KG1 (cell line): ENCODE measurements around the gene HS1BP3.

Source experiments
- DNase-seq: peaks from one replicate; lab custom pipeline; 2025; lab: John Stamatoyannopoulos, UW

HS1BP3 gene

GRCh38 chr2:20645761-20646160, 5.1 kb downstream of the HS1BP3 start:
- no peak for DNase-seq

- no peak for DNase-seq
These were observed 5.6 kb downstream of the HS1BP3 start for GRCh38 chr2:20645301-20645701.

GRCh38 chr2:20643826-20644225, 7.1 kb downstream of the HS1BP3 start:
- DNase-seq, result no peak

GRCh38 chr2:20643060-20643459, 7.8 kb downstream of the HS1BP3 start:
- no peak for DNase-seq

GRCh38 chr2:20642055-20642971, 8.6 kb downstream of the HS1BP3 start:
- peak; percentile 35 for DNase-seq

GRCh38 chr2:20641123-20641985, 9.5 kb downstream of the HS1BP3 start:
- DNase-seq, result no peak

- DNase-seq, result no peak
These were observed 10.3 kb downstream of the HS1BP3 start for GRCh38 chr2:20640411-20641122.

GRCh38 chr2:20638646-20639430, 12.1 kb downstream of the HS1BP3 start:
- no peak for DNase-seq

- DNase-seq, result no peak
These were observed 12.9 kb downstream of the HS1BP3 start for GRCh38 chr2:20638014-20638413.

- DNase-seq, result no peak
These were observed 13.8 kb downstream of the HS1BP3 start for GRCh38 chr2:20637147-20637546.

- DNase-seq, result no peak
These were observed 15.0 kb downstream of the HS1BP3 start for GRCh38 chr2:20635675-20636584.

- DNase-seq, result no peak
These were observed 15.8 kb downstream of the HS1BP3 start for GRCh38 chr2:20635113-20635510.

GRCh38 chr2:20634507-20635112, 16.3 kb downstream of the HS1BP3 start:
- DNase-seq, result no peak

GRCh38 chr2:20633794-20634506, 16.9 kb downstream of the HS1BP3 start:
- no peak for DNase-seq

GRCh38 chr2:20633001-20633400, 17.9 kb downstream of the HS1BP3 start:
- no peak for DNase-seq

GRCh38 chr2:20632446-20632990, 18.4 kb downstream of the HS1BP3 start:
- DNase-seq, result no peak

GRCh38 chr2:20631617-20632307, 19.1 kb downstream of the HS1BP3 start:
- DNase-seq, result no peak

GRCh38 chr2:20630967-20631366, 19.9 kb downstream of the HS1BP3 start:
- no peak for DNase-seq
